GM10266 (cell line): ENCODE results near the gene ZNF462.

ENCODE experiments used
- DNase-seq: peaks from one replicate; pipeline ENCODE4 v3.0.0; 2012; ENCODE audit errors: extremely low spot score
- CTCF ChIP-seq: IDR thresholded peaks from 2 replicates; pipeline ENCODE4 v1.5.1; 2012; ENCODE audit warnings: mild to moderate bottlenecking, low read depth; ENCODE audit not compliant: control insufficient read depth, insufficient read depth; ENCODE audit errors: missing control alignments

The ZNF462 gene

GRCh38 chr9:106962615-106963363 is 99.8 kb downstream of the ZNF462 start:
- DNase-seq: no peak
- TF ChIP-seq CTCF: no peak

GRCh38 chr9:106963684-106964083 is 100.7 kb downstream of the ZNF462 start:
- no peak for DNase-seq

GRCh38 chr9:106964329-106964728 is 101.4 kb downstream of the ZNF462 start:
- DNase-seq: no peak
- TF ChIP-seq CTCF: no peak

More at GRCh38 chr9:106963684-106964083, 100.7 kb downstream of the ZNF462 start:
- TF ChIP-seq CTCF: no peak

GRCh38 chr9:106964822-106965525 is 102.0 kb downstream of the ZNF462 start:
- TF ChIP-seq CTCF: no peak
- DNase-seq: no peak

GRCh38 chr9:106966481-106966880 is 103.5 kb downstream of the ZNF462 start:
- no peak for TF ChIP-seq CTCF
- DNase-seq: no peak

GRCh38 chr9:106969696-106970095 is 106.7 kb downstream of the ZNF462 start:
- no peak for DNase-seq
- no peak for TF ChIP-seq CTCF
